Measurements from ENCODE around the gene MEGF9.
A peak's percentile ranks its signal among the peaks of the same experiment; 100 is the strongest.

MEGF9 gene

GRCh38 chr9:120626512-120626911 lies 87.8 kb downstream of the MEGF9 start:
- no peak for DNase-seq (ENCODE audit: low read depth in 2 of 3, low spot score in 1 of 3)

DNA sequence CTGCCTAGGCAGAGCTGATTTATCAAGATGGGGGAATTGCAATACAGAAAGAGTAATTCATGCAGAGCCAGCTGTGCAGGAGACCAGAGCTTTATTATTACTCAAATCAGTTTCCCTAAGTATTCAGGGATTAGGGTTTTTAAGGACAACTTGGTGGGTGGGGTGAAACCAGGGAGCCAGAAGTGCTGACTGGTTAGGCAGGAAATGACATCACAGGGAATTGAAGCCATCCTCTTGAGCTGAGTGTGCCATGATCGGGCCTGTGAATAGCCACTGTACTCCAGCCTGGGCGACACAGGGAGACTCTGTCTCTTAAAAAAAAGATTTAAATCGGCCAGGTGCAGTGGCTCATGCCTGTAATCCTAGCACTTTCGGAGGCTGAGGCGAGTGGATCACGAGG lies 89.0 kb downstream of the MEGF9 start:
- DNase-seq (ENCODE audit: low read depth in 2 of 3, low spot score in 1 of 3) = no peak

GRCh38 chr9:120622790-120623189 lies 91.5 kb downstream of the MEGF9 start:
- no peak for DNase-seq (ENCODE audit: low read depth in 2 of 3, low spot score in 1 of 3)

- DNase-seq (ENCODE audit: low read depth in 2 of 3, low spot score in 1 of 3) = no peak
Measured at GRCh38 chr9:120621941-120622340, 92.3 kb downstream of the MEGF9 start.

DNA sequence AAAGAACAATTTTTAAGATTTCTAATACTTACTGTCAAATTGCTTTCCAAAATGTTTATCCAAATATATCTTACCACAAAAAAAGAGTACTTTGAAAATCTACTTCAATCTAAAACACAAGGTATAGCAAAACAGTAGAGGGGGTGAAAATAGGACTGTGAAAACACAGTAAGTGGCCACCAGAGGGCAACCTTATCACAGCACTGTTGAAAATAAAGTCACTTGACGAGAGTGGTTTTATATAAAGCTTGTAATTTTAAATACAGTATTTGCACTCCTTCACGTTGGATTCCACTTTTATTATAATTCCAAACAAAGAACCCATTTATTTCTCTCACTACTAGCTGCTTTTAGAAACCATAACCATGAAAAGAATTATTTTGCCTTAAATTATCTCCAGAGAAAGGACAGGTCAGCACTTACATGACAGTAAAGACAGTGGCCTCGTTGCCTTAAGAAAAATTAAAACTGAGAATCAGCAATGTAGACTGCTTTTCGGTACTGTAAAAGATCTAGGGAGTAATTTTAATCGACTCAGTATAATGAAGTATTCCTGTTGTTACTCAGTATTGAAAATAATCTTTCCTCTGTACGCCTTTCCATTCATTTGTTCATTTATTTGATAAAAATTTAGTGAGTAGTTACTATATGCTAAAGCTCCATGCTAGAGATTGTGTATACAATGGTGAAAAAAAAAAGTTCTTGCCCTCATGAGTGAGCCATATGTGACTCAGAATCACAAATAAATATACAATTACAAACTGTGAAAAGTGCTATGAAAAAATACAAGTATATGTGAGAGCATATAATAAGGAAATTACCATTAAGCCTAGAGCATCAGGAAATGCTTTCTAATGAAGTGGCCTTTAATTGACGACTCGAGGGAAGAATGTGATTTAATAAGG lies 94.3 kb downstream of the MEGF9 start:
- DNase-seq (ENCODE audit: low read depth in 2 of 3, low spot score in 1 of 3) = peak; percentile 22 to 61 (median 40)

DNA sequence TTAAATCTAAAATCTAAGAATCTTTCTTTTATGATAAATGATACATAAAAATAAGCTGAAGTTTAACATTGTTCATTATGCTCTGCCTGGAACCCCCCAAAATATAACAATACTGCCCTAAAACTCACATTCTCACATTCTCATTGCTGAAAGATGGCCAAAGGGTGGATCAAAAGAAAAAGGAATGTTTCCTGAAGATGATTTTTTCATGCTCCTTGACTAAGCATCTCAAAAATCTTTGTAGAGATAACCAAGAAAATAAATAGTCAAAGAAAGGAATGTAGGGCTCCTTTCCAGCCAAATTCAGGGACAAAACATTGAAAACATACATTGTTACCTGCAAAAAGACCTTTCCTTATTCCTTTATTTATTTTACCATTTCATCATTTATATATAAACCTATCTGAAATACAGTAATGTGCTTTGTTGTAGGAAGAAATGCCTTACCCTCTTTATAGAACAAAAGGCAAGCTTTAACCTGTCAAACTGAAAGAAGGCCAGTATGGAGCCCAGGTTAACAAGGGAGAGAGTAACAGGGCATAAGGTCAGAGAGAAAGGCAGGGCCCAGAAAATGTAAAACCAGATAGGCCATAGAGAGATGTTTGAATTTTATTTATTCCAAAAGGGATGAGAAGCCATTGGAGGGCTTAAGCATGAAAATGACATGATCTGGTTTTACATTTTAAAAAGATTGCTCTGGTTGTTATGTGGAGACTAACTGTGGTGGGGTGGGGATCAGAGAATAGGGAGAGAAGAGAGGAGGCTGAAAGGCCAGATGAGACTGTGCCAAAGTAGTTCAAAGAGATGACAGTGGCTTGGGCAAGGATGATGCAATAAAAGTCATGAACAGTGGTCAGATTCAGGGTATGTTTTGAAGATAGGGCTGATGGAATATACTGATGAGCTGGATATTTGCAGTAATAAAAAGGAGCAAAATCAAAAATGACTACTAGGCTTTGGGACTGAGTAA lies 97.0 kb downstream of the MEGF9 start:
- DNase-seq (ENCODE audit: low read depth in 2 of 3, low spot score in 1 of 3) = no peak

- DNase-seq (ENCODE audit: low read depth in 2 of 3, low spot score in 1 of 3) = no peak
Measured at GRCh38 chr9:120612218-120612617, 102.1 kb downstream of the MEGF9 start.

DNA sequence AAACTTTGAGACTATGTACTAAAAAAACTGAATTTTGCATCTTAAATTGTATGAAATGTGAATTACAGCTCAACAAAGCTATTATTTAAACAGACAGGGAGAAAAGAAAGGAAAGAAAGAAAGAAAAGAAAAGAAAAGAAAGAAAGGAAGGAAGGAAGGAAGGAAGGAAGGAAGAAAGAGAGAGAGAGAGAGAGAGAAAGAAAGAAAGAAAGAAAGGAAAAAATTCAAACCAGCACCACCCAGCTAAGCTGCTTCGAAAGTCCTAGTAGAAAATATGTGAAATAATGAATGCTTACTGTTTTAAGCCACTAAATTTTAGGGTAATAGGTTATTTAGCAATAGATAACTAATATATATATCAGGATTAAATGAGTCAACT lies 102.6 kb downstream of the MEGF9 start:
- DNase-seq (ENCODE audit: low read depth in 2 of 3, low spot score in 1 of 3) = no peak

DNA sequence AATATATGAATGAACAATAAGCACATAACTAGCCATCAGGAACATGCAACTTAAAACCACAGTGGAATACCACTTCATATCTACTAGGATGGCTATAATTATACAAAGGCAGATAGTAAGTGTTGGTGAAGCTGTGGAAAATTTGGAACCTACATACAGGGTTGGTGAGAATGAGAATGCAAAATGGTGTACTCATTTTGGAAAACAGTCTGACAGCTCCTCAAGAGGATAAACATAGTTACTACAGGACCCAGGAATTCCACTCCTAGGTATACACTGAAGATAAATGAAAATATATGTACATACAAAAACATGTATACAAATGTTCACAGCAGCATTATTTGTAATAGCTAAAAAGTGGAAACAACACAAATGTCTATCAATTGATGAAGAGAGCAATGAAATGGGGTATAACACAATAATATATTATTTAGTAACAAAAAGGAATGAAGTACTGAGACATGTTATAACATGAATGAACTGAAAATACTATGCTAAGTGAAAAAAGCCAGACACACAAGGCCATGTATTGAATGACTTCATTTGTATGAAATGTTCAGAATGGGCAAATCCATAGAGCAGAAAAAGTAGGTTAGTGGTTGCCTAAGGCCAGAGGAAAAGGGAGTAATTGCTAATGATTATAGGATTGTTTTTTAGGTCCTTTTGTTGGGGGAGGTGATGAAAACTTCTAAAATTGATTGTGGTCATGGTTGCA lies 103.1 kb downstream of the MEGF9 start:
- no peak for DNase-seq (ENCODE audit: low read depth in 2 of 3, low spot score in 1 of 3)

GRCh38 chr9:120609636-120610035 lies 104.6 kb downstream of the MEGF9 start:
- no peak for DNase-seq (ENCODE audit: low read depth in 2 of 3, low spot score in 1 of 3)

DNA sequence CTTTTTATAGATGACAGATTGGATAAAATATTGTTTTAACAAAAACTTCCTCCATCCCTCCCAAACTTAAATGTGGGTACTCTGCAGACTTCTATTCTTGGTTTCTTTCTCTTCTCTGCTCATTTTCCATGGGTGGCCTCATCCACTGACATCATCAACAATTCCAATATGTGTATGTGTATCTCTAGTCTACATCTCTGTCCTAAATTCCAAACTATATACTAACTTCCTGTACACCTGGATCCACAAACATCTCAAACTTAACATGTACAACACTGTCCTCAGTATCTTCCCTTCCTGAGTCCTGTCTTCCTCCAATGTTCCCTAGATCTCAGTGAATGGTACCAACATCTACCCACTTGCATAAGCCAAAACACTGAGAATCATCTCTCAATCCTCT lies 105.8 kb downstream of the MEGF9 start:
- no peak for DNase-seq (ENCODE audit: low read depth in 2 of 3, low spot score in 1 of 3)

DNA sequence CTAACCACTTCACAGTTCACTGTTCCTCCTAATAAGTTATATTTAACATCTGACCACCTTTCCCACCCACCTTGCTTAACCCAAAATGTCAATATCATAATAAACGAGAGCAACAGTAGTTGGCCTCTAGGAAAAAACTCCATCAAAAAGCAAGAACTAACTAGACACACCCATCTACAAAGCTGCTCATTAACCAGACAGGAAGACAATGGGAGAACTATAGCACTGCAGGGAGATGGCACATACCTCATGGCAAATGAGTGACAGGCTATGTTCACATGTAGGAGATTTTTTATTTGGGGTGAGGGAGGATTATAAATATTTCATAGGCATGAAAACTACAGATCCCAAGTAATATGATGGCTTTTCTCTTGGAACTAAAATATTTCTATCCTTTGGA lies 110.7 kb downstream of the MEGF9 start:
- DNase-seq (ENCODE audit: low read depth in 2 of 3, low spot score in 1 of 3) = no peak

GRCh38 chr9:120603010-120603409 lies 111.3 kb downstream of the MEGF9 start:
- DNase-seq (ENCODE audit: low read depth in 2 of 3, low spot score in 1 of 3) = no peak

DNA sequence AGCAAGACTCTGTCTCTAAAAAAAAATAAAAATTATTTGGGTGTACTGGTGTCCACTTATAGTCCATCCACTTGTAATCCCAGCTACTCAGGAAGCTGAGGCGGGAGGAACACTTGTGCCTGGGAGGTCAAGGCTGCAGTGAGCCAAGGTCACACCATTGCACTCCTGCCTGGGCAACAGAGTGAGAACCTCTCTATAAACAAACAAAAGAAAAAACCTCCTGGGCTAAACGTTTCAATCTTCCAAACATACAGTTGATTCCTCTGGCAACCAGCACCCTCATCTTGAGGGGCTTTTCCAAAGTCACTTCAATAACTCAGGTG lies 120.4 kb downstream of the MEGF9 start:
- no peak for DNase-seq (ENCODE audit: low read depth in 2 of 3, low spot score in 1 of 3)

DNA sequence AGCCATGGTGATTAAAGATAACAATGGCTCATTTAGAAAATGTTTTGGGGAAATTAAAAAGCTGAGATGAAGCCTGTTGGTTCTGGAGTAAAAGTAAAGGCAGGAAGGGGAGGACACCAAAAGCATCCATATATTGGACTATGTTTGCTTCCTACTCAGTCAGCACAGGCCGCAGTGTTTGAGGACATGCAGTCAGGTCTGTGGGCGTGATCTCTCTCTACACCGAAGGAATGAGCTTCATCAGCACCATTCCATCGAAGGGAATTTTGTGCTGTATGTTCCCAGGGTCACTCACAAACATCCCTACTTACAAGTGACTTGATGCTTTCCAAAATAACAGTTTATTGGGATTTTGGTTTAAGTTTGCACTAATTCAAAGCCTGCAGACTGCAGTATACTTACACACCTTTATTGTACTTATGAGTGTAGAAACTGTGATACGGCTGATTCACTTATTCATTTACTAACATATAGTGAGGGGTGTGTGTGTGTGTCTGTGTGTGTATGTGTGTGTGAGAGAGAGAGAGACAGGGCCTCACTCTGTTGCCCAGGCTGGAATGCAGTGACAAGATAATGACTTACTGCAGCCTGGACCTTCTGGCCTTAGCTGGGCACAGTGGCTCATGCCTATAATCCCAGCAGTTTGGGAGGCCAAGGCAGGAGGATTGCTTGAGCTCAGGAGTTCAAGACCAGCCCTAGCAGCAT lies 120.9 kb downstream of the MEGF9 start:
- no peak for DNase-seq (ENCODE audit: low read depth in 2 of 3, low spot score in 1 of 3)

- DNase-seq (ENCODE audit: low read depth in 2 of 3, low spot score in 1 of 3) = no peak
Measured at GRCh38 chr9:120592210-120592609, 122.1 kb downstream of the MEGF9 start.

- DNase-seq (ENCODE audit: low read depth in 2 of 3, low spot score in 1 of 3) = no peak
Measured at GRCh38 chr9:120587328-120587727, 126.9 kb downstream of the MEGF9 start.

GRCh38 chr9:120583958-120584369 lies 130.3 kb downstream of the MEGF9 start:
- no peak for DNase-seq (ENCODE audit: low read depth in 2 of 3, low spot score in 1 of 3)

DNA sequence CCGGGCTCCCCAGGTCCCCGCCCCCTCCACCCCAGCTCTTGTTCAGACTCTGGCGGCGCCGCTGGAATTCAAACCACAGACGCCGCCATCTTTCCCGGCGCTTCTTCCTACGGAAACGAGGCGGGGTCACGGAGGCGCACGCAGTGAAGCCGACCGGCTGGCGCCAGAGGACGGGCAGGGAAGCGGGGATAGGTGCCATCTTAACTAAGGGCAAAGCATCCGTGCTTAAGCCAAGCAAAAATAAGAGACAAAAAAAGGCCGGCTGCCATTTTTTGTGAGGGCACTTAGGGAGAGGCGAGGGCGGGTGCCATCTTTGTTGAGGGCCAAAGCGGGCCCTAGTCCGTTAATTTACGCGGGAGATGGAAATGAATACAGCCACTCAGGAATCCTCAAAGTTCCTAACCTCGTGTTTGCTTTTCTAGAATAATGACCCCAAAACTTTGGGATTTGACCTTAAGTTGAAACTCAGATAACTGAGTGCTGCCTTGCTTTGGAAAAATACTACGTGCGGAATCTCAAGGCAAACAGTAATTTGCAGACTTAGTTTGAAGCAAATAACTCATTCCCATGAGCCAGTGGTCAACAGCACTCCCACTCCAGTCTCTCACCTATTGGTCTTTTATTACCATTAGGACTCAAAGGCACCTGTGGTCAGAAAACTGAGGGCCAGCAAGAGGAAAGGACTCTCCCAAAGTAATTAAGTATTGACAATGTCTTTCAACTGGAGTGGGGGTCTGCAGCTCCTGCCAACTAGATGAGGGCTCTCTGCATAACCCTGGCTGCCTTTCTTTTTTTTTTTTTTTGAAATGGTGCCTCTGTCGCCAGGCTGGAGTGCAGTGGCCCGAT lies 134.0 kb downstream of the MEGF9 start, which contains the start of gene CDK5RAP2:
Gene CDK5RAP2, minus strand, starts transcription at position 117 of the 846 bp plus-strand sequence. CDS start 189 bp downstream, outside the sequence.
- peak; percentile 84 to 90 (median 89) for DNase-seq (ENCODE audit: low read depth in 2 of 3, low spot score in 1 of 3)

All from stimulated activated CD4-positive, alpha-beta T cell treated with anti-CD3 and anti-CD28 coated beads, Interleukin-12 subunit alpha, Interleukin-12 subunit beta, amount 100 ng/mL, for 48 hours (primary cell).